HG03064 (cell line): ENCODE data around the gene ABCC9.

ENCODE experiments used
- ATAC-seq: cut with Tn5 transposase; IDR thresholded peaks from one replicate; pipeline ENCODE4 v1.9.1; 2021; ENCODE audit warnings: low read depth; ENCODE audit not compliant: unreplicated experiment

Gene ABCC9

DNA sequence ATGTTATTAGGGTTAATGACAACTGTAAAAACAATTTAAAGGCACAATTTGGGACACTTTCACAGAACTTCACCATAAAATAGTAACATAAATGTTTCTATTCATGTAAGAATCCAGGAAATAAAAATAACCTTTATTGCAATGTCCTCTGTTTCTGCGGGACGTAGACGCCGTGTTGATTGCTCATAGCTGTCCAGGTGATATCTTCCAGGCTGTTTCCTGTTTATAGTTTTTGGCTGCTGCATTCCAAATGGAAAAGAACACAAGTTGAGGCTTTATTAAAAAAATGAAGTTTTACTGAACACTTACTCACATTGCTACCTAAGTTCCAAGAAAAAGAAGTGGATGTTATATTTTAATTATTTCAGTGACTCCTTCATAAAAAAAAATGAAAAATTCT lies 58.6 kb downstream of the ABCC9 start:
- no peak for ATAC-seq

DNA sequence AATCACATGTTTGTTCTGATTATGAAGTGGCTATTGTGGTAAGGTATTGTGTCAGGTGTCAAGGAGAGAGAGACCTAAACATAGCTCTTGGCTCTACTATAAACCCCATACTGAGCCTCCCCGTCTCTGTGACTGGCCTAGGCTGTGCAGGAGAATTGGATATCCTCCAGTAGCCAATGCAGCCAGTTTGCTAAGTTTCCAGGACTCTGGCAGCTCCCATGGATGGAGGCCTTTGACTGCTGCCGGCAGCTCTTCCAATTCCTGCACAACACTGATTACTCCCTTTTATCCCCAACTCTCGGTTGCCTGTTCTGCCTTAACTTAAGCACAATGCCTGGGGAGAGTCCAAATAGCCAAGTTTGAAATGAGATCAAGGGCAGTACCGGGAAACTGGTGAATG lies 59.3 kb downstream of the ABCC9 start:
- ATAC-seq = no peak

GRCh38 chr12:21879312-21879711 lies 61.9 kb downstream of the ABCC9 start:
- no peak for ATAC-seq

DNA sequence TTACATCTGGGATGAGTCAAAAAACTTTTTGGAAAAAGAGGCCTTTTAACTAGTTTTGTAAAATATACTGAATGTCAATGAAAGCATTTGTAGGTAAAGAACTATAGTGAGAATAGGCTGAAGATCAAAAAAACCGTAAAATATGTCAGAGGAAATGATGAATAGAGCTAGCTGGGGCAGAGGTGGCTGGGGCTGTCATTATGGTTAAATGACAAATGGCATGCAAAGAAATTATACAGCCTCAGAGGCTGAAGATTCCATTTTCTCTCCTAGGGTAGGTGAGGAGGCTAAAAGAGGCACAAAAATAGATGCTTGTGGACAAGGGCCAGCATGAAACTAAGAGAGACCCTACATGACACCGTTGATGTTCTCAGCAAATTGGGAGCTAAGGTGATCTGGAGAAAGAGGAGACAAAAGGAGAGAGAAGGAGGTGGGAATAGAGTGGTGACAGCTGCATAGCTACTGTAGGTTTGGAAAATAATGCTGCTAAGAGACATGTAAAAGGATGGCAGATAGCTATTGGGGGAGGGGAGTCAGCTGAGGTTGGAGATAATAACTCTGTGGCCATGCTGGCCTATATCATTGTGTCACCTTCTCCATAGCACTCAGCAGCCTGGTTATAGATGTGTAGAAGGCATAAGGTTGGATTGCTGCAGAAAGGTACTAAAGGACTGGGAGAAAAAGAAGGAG lies 63.8 kb downstream of the ABCC9 start:
- no peak for ATAC-seq

DNA sequence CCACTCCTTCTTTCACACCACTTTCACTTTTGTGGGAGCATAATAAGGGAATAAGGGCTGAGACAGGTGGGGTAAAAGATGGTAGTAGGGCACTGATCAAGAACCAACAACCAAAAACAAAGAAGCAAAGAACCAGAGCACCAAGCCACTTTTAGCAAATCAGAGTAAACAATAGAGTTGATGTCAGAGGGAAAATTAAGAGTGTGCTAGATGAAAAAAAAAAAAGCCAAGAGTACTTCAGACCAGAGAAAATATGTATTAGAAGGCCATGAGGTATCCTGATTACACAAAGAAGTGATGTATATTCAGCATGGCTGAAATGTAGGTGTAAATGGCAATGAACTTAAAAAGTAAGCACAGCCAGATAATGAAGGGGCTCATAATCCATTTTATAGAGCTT lies 75.4 kb downstream of the ABCC9 start:
- no peak for ATAC-seq

DNA sequence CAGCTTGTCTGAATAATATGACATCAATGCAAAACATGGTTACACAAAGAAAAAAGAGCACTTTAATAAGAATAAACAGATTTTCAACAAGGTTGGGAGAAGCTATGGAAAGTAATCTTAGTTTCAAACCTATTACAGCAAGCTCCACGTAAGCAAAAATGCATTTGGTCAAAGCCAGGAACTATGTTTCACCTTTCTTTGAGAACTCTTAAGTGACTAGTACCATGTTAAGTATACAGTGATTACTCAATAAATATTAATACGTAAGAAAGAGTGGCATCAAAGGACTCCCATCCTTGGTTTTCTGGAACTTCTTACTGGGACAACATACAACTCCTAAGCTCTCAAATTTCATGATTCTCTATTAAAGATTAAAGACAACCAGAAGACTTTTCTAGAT lies 80.7 kb downstream of the ABCC9 start:
- no peak for ATAC-seq

GRCh38 chr12:21860128-21860527 lies 81.1 kb downstream of the ABCC9 start:
- no peak for ATAC-seq

DNA sequence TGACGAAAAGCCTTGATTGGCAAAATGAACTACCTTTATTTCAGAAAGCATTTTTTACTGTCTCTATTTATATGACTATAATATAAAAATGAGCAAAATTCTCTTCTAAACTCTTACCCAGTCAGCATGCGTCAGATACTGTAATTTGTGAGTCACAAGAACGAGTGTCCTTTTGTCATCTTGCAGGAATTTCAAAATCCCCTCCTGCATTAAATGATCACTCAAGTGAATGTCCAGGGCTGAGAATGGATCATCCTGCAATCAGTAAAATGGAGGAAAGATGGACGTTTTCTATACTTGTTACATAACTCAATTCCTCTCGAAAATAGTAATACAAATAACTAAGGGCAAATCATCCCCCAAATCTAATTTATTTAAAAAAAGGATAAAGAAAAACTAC lies 89.0 kb downstream of the ABCC9 start:
- ATAC-seq = no peak

- ATAC-seq = no peak
These were observed 90.1 kb downstream of the ABCC9 start for GRCh38 chr12:21851151-21851550.

DNA sequence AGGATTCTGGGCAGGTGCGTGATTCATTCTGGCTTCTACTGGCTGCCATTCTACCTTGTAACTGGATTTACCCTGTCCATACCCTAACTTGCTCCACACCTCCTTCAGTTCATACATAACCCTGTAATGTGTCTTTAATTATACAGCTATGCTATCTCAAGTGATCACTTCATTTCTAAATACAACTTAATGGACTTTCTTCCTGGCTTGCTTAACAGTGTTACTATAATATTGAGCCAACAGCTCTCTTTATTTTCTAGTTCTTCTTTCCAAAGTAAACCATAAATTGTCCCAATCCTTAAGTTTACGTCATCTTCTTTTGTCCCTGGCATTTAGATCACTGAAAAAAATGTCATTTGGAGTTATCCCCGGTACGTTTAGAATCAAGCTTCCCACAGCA lies 90.8 kb downstream of the ABCC9 start:
- no peak for ATAC-seq

DNA sequence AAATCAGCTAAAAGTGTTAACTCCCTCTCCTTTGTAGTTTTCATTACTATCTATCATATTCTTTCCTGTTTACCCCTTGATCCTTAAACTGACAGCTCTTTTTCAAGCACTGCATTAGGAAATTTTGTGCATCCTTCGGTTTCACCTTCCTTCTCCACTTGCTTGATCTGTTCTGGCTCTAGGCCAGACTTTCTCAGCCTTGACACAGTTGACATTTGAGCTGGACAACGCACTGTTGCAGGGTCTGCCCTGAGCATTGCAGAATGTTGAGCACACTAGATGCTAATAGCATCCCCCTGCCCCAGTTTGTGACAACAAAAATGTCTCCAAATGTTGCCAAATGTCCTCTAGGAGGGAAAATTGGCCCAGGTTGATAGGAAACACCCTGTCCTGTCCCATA lies 91.3 kb downstream of the ABCC9 start:
- ATAC-seq = no peak

DNA sequence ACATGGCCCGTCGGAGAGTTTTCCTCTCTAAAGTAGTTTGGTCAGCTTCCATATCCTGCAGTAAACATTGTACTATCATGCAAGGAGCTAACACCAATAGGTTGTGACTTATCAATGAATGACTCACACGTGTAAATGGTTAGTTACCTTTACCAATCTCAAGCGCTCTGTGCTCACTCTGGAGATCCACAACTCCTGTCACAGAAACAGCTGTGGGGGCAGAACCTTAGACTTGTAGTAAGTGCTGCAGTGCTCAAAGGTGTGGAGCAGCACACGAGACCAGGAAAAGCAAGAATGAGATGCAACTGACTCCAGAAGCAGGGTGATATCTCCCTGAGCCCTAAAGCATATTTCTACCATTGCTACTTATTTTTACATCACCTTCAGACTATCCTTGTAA lies 93.0 kb downstream of the ABCC9 start:
- ATAC-seq = no peak

DNA sequence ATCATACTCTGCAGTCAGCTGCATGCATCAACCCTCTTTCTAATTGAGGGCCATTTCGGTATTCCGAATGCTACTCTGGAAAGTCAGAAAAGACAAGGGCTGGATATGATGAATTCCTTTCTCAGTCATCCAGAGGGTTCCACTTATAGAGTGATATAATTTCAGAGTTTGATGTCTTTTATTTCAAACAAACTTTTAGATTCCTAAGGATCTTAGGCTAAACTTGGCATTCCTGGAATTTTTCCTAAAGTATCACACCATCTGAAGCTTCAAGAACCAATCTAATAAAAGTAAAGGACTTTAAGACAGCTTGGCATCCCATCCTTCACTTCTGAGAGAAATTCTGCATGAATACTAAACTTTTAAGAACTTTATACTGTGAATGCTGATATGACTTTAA lies 97.4 kb downstream of the ABCC9 start:
- no peak for ATAC-seq

- ATAC-seq = no peak
These were observed 101.5 kb downstream of the ABCC9 start for GRCh38 chr12:21839776-21840175.

DNA sequence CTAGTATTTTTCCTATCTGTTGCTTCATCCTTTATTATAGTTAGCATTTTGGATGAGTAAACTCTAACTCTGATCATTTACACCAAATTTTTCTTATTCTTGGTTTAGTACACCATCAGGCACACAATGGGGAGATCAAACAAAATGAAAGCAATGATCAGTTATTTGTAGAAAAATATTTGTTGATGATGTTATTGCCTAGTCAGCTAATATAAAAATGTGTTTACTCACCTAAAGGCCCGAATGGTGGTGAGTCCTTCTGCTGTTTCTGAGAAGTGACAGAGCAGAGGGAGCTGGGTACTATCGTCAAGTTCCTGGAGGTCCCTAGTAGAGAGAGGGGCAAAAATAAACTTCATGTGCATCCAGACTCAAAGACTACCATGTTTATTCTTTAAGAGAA lies 103.4 kb downstream of the ABCC9 start:
- ATAC-seq = no peak

- no peak for ATAC-seq
These were observed 109.4 kb downstream of the ABCC9 start for GRCh38 chr12:21831791-21832344.

GRCh38 chr12:21828779-21829178 lies 112.4 kb downstream of the ABCC9 start:
- no peak for ATAC-seq

GRCh38 chr12:21828136-21828775 lies 113.0 kb downstream of the ABCC9 start:
- ATAC-seq = no peak

DNA sequence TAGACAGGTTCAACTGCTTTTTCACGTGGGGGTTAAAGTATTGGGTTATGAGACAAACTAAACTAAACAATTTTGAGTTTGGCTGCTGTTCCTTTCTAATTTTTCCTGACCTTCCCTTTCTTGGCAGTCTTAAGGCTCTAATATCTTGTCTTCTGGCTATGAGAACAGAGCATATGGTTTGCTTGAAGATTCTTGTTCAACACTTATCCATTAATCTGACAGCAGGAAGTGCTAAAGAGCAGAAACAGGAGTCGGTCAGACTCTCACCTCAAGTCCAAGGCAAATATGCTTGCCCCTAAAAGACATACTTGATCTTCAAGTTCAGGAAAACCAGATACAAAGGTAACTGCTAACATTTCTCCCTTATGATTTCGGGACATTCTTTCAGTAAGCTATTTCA lies 114.1 kb downstream of the ABCC9 start:
- ATAC-seq = no peak

DNA sequence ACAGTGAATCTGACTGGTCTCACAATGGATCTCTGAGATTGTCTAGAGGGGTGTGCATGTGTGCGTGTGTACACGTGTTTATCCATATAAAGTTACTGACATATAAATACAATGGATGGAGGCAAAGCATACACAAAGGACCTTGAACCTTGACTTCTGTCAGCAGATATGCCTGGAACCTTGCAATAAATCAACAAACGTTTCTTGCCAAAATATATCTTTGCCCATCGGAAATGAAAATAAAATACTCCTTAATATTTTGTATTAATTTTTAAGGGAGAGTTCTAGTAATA lies 114.7 kb downstream of the ABCC9 start:
- no peak for ATAC-seq

DNA sequence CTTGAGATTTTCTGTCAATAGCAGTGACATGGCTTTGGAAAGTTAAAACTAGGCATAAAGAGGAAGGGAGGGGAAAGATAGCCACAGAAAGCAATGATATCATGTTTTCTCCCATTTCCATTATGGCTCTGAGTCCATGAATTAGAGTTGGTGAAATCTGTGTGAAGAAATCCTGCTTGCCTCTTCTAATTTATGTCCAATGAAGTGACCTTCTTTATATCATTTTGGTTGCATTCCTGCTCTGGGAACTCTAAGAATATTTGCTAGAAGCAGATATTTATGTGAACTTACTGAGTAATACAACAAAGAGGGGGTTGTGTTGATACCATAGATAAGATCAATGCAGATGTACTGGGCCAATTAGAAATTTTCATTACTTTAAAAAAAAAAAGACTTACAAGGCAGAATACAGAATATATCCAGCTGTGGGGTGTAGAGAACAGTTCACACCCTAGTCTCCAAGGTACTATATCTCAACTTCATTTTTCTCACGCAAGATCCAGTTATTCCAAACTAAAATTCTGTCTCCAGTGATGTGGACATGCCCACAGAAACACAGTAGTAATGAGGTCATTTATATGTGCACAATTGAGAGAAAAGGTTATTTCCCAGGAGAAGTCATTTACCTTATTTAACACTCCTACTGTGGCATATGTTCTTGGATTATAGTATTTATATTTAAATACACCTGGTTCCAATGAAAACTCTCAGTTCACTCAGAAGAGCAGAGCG lies 115.2 kb downstream of the ABCC9 start:
- ATAC-seq = no peak

GRCh38 chr12:21823581-21823980 lies 117.6 kb downstream of the ABCC9 start:
- ATAC-seq = no peak
